DND-41 (cell line): Measurements from ENCODE around the gene TMEM135.

Source experiments
- ATAC-seq: fragments of 200-7000 bp; cut with Tn5 transposase; 3 replicates; pipeline ENCODE4 v1.9.1; 2021; ENCODE audit warnings: low read depth; ENCODE audit not compliant: insufficient read depth
- DNase-seq: peaks from one replicate; pipeline ENCODE4 v3.0.0-alpha.2; 2020
- H2AFZ ChIP-seq: 2 replicates; pipeline ENCODE4 v1.6.0; 2012; ENCODE audit warnings: low read depth, low read length
- H3K27ac ChIP-seq: 2 replicates; pipeline ENCODE4 v1.5.1; 2012; ENCODE audit warnings: low read length, inconsistent platforms
- H3K27me3 ChIP-seq: fragments of 200-600 bp; sonication (generic); 2 replicates; pipeline ENCODE4 v1.6.0; 2012; ENCODE audit warnings: low read length, mild to moderate bottlenecking, inconsistent platforms; ENCODE audit not compliant: insufficient read depth, poor library complexity
- H3K36me3 ChIP-seq: 2 replicates; pipeline ENCODE4 v1.5.1; 2012; ENCODE audit warnings: low read length, inconsistent platforms; ENCODE audit not compliant: insufficient read depth
- H3K4me1 ChIP-seq: 2 replicates; pipeline ENCODE4 v1.5.1; 2012; ENCODE audit warnings: mild to moderate bottlenecking, low read length; ENCODE audit not compliant: insufficient read depth
- H3K4me2 ChIP-seq: 2 replicates; pipeline ENCODE4 v1.6.0; 2012; ENCODE audit warnings: mild to moderate bottlenecking, moderate library complexity, low read length, inconsistent platforms; ENCODE audit not compliant: insufficient read depth
- H3K4me3 ChIP-seq, 2 experiments: fragments of 200-600 bp in 1 of 2; shearing (Covaris generic) in 1 of 2; 2 replicates each; pipeline ENCODE4 v1.5.1; 2012 to 2016; ENCODE audit warnings: inconsistent platforms in 2 of 2, low read length in 2 of 2, mild to moderate bottlenecking in 2 of 2, low read depth in 1 of 2, moderate library complexity in 1 of 2
- H3K79me2 ChIP-seq: 2 replicates; pipeline ENCODE4 v1.6.0; 2012; ENCODE audit warnings: low read length, inconsistent platforms; ENCODE audit not compliant: insufficient read depth
- H3K9ac ChIP-seq: 2 replicates; pipeline ENCODE4 v1.6.0; 2012; ENCODE audit warnings: low read depth, mild to moderate bottlenecking, inconsistent platforms, low read length, moderate library complexity
- H3K9me3 ChIP-seq: 2 replicates; pipeline ENCODE4 v1.5.1; 2012; ENCODE audit warnings: low read length, moderate library complexity, mild to moderate bottlenecking, inconsistent platforms; ENCODE audit not compliant: insufficient read depth, severe bottlenecking
- H4K20me1 ChIP-seq: 2 replicates; pipeline ENCODE4 v1.6.0; 2012; ENCODE audit warnings: low read length; ENCODE audit not compliant: insufficient read depth
- CTCF ChIP-seq: IDR thresholded peaks from 2 replicates; pipeline ENCODE4 v1.5.1; 2012; ENCODE audit warnings: borderline replicate concordance, low read length, moderate library complexity, mild to moderate bottlenecking; ENCODE audit not compliant: poor library complexity, severe bottlenecking; ENCODE audit errors: extremely low read depth
- EZH2 ChIP-seq: IDR thresholded peaks from 3 replicates; pipeline ENCODE4 v1.6.1; 2012; ENCODE audit warnings: borderline replicate concordance, low read depth, mild to moderate bottlenecking, moderate library complexity, low read length, inconsistent platforms; ENCODE audit not compliant: severe bottlenecking

Gene TMEM135

GRCh38 chr11:87061766-87062165, 24.0 kb downstream of the TMEM135 start:
- no peak for TF ChIP-seq EZH2
- DNase-seq, result no peak
- H3K79me2 ChIP-seq, result peaks cover 51% of the 10 kb centered on the region

GRCh38 chr11:87063982-87064381, 26.2 kb downstream of the TMEM135 start:
- Histone ChIP-seq H3K27ac (no peak overlapping the region), H3K4me2 (no peak overlapping the region), H3K4me1 (no peaks in the 10 kb centered on the region), H4K20me1 (peaks cover 3% of the 10 kb centered on the region; the same call in 1 of the 2 replicates), H3K27me3 (no peaks in the 10 kb centered on the region), H3K4me3 (no peak overlapping the region), H2AFZ (no peak overlapping the region), H3K79me2 (peaks cover 40% of the 10 kb centered on the region), H3K9ac (no peak overlapping the region), H3K36me3 (no peaks in the 10 kb centered on the region), H3K9me3 (no peaks in the 10 kb centered on the region)
- DNase-seq (no peak), ATAC-seq (no peak)
- TF ChIP-seq CTCF, result no peak
- no peak for TF ChIP-seq EZH2

More at GRCh38 chr11:87061766-87062165, 24.0 kb downstream of the TMEM135 start:
- no peak overlapping the region for H2AFZ ChIP-seq
- H3K4me3 ChIP-seq, result no peak overlapping the region
- H3K27ac ChIP-seq, result no peak overlapping the region
- H3K4me1 ChIP-seq, result no peaks in the 10 kb centered on the region
- no peak overlapping the region for H3K9ac ChIP-seq
- H3K27me3 ChIP-seq, result no peaks in the 10 kb centered on the region
- H4K20me1 ChIP-seq, result peaks cover 3% of the 10 kb centered on the region; the same call in 1 of the 2 replicates
- no peaks in the 10 kb centered on the region for H3K9me3 ChIP-seq
- no peaks in the 10 kb centered on the region for H3K36me3 ChIP-seq
- H3K4me2 ChIP-seq, result no peak overlapping the region
- no peak for ATAC-seq

- H3K9me3 ChIP-seq, result no peaks in the 10 kb centered on the region
- no peaks in the 10 kb centered on the region for H3K27me3 ChIP-seq
- no peak overlapping the region for H3K27ac ChIP-seq
- no peak overlapping the region for H3K9ac ChIP-seq
- H3K4me3 ChIP-seq, result no peak overlapping the region
- no peak for DNase-seq
- no peak for ATAC-seq
- H3K4me2 ChIP-seq, result no peak overlapping the region
- no peaks in the 10 kb centered on the region; the same call in 1 of the 2 replicates for H4K20me1 ChIP-seq
- H3K36me3 ChIP-seq, result peaks cover 35% of the 10 kb centered on the region
- no peak overlapping the region for H2AFZ ChIP-seq
- TF ChIP-seq CTCF (no peak), EZH2 (no peak)
- H3K79me2 ChIP-seq, result no peaks in the 10 kb centered on the region
- no peaks in the 10 kb centered on the region for H3K4me1 ChIP-seq
Measured at GRCh38 chr11:87072787-87073186, 35.1 kb downstream of the TMEM135 start.

- no peak overlapping the region for H3K27ac ChIP-seq
- H3K4me1 ChIP-seq, result peaks cover 2% of the 10 kb centered on the region; the same call in 1 of the 2 replicates
- H3K9ac ChIP-seq, result no peak overlapping the region
- no peaks in the 10 kb centered on the region for H3K27me3 ChIP-seq
- TF ChIP-seq EZH2, result no peak
- no peak for TF ChIP-seq CTCF
- no peaks in the 10 kb centered on the region for H3K79me2 ChIP-seq
- H3K36me3 ChIP-seq, result peaks cover 30% of the 10 kb centered on the region
- DNase-seq, result no peak
- H3K4me3 ChIP-seq, result no peak overlapping the region
- no peaks in the 10 kb centered on the region for H4K20me1 ChIP-seq
- no peak overlapping the region for H2AFZ ChIP-seq
- H3K9me3 ChIP-seq, result no peaks in the 10 kb centered on the region
- H3K4me2 ChIP-seq, result no peak overlapping the region
- ATAC-seq, result no peak
Measured at GRCh38 chr11:87076260-87076783, 38.6 kb downstream of the TMEM135 start.
